Endometrial microvascular endothelial cells (primary cell): ENCODE results near the gene HIPK3. TPM values are rescaled to one million over a fixed set of nuclear protein-coding genes. Genes with fewer than 3 reads are reported as not detected.

Experiments used
- in situ Hi-C: cut with HindIII; loops from 2 replicates; pipeline ENCODE4 v1.10.0; 2017; ENCODE audit warnings: low sequenced_read_pairs, low pct_unique_long_range_greater_than_20kb; ENCODE audit errors: inconsistent ontology term
- total RNA-seq: library from RNA; depleted of rRNA; stranded (reverse); fragments of >200 nt; gene quantifications from one replicate; pipeline ENCODE4 v1.2.3, GENCODE V29; 2015; ENCODE audit errors: inconsistent ontology term

Gene HIPK3
- total RNA-seq, 1 donor from 2014 or later = 23.4 TPM

DNA sequence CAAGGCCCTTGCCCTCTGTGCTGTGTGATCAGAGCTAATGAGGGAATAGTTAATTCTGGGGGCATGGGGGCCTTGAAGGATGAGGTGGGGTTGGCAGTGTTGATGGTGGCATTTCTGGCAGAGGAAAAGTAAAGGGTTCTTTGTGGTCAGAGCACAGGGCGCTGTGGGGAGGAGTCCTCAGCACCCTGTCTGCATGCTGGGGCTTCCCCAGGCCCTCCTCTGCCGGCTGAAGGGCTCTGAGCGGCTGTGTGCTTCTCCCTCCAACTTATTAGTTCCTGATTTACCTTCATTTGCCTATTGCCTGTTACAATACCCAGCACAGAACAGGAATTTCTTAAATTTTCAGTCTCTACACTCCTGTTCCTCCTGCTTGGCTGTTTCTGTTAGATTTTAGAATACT is 122.8 kb downstream of the HIPK3 start:
- in situ Hi-C loops = no loop called here

GRCh38 chr11:33383075-33383919 is 126.1 kb downstream of the HIPK3 start:
- in situ Hi-C loops = no loop called here

DNA sequence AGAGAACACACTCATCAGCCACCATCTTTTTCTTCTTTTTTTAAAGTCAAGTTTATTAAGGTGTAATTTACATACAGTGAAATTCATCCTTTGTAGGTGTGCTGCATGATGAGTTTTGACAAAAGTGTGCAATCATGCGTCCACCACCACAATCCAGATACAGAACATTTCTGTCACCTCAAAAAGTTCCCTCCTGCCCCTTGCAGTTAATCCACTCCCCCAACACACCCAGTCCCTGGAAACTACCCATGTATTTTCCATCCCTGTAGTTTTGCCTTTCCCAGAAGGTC is 126.7 kb downstream of the HIPK3 start:
- in situ Hi-C loops = no loop called here

DNA sequence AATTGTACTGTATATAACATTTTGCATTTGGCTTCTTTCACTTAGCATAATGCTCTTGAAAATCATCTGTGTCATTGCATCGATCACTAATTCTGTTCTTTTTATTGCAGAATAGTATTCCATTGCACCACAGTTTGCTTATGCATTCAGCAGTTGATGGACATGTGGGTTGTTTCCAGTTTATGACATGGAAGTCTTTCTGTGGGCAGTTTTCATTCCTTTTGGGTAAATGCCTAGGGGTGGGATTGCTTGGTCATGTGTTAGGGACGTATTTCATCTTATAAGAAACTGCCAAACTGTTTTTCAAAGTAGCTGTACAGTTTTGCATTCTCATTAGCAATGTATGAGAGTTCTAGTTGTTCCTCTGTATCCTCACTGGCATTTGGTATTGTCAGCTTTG is 127.0 kb downstream of the HIPK3 start:
- in situ Hi-C loops = no loop called here

- in situ Hi-C loops = no loop called here
Measured at GRCh38 chr11:33387581-33387980, 130.4 kb downstream of the HIPK3 start.

- in situ Hi-C loops = no loop called here
Measured at GRCh38 chr11:33387996-33388395, 130.8 kb downstream of the HIPK3 start.

DNA sequence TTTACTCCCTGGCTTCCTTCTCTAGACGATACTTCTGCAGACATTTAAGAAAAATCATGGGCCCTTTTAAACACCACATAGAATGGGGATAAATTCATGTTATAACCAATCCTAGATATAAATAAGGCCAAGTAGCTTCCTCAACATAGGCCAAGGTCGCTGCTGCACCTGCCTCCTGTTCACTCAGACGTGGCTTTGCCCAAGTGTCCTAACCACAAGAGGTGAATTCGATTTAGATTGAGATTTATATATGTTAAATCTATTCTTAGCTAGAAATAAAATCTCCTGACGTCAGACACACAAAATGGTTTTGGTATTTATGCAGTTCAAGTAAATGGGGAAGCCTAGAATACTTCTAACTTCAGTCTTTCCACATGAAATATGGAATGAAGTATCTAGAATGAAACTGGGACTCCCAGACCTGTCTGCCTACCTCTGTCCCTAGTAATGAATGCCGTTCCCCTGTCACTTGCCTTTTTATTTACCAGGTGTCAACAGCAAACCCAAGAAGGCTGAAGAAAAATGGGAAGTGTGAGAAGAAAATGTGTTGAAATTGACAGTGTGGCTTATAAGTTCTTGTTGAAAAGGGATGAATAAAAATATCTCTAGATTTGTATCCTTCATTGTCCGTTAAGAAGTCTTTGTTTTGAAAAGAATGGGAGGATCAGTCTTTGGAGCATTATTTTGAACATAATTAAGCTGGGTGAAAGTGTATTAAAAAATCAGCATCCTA is 131.8 kb downstream of the HIPK3 start:
- in situ Hi-C loops = no loop called here

GRCh38 chr11:33389635-33390034 is 132.5 kb downstream of the HIPK3 start:
- in situ Hi-C loops = no loop called here

GRCh38 chr11:33390944-33391892 is 134.0 kb downstream of the HIPK3 start:
- in situ Hi-C loops = no loop called here

GRCh38 chr11:33391893-33392251 is 134.7 kb downstream of the HIPK3 start:
- in situ Hi-C loops = no loop called here

DNA sequence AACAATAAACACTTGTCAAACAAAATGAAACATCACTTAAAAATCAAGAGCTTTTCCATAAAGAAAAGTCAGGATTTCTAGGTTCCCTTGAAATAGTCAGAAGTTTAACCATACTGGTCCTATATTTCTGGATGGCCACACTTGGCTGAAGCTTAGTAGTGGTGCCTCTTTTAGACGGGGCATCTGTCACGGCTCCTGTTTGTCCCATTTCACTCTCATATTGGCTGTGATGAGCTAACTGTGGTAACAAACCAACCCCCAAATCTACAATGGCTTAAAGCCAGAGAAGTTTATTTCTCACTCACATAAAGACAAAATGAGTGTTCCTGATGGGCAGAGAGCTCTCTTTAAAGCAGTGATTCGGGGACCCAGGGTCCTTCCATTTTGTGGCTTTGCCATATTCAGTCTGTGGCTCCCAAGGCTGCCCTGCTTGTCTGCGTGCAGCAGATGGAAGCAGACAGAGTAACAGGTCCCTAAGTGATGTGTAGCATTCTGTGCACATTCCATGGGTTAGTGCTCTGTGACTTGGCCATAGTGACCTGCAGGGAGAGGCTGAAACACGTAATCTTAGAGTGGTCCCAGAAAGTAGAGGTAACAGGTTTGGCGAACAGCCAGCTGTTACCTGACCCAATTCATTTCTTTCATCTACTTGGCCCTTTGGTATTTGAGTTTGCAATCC is 137.4 kb downstream of the HIPK3 start:
- in situ Hi-C loops = no loop called here

DNA sequence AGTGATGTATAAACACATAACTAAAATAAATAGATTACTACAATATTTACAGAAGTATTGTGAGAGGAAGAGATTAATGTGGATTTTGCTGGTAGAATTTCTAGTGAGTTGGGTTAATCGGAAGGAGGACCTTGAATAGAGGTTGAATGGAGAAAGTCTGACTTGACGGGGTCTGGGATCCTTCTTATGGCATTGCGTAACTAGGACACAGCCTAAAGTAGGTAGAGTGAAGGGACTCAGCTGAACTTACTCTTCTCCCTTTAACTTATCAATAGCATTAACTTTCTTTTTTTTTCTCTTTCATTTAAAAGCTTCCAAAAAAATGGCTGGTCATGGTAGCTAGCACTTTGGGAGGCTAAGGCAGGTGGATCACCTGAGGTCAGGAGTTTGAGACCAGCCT is 139.2 kb downstream of the HIPK3 start:
- in situ Hi-C loops = no loop called here

- in situ Hi-C loops = no loop called here
Measured at GRCh38 chr11:33399421-33399820, 142.2 kb downstream of the HIPK3 start.

- in situ Hi-C loops = no loop called here
Measured at GRCh38 chr11:33402066-33402465, 144.9 kb downstream of the HIPK3 start.

- in situ Hi-C loops = no loop called here
Measured at GRCh38 chr11:33403344-33403743, 146.2 kb downstream of the HIPK3 start.

GRCh38 chr11:33405834-33406602 is 148.8 kb downstream of the HIPK3 start:
- in situ Hi-C loops = no loop called here
